ENCODE data around the gene PCDHGA1. TPM values are rescaled to one million over a fixed set of nuclear protein-coding genes. Genes with fewer than 3 reads are reported as not detected.

PCDHGA1 gene
- total RNA-seq, 1 experiment from 2014 or later, result 0.63 TPM

DNA sequence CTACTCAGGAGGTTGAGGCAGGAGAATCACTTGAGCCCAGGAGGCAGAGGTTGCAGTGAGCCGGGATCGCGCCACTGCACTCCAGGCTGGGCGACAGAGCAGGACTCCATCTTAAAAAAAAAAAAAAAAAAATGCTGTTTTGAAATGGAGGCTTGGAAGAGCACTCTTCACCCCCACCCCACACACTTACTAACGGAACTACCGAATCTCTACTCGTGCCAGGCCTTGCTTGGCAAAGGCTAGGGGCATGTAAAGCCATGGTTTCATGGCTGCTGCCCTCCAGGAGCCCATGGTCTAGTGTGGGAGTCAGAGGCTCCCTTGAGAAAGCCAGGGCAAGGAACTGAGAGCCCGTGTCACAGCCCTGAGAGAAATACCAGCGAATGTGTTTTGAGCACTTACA, 179.8 kb downstream of the PCDHGA1 start:
- Histone ChIP-seq H4K8ac (replicated peaks; ENCODE audit: insufficient read length, low read depth, low read length) (no peak overlapping the region), H3K4me2 (ENCODE audit: insufficient read depth, insufficient read length, low read length) (no peak overlapping the region), H2AK5ac (ENCODE audit: insufficient read length, low read length) (no peak overlapping the region), H4K91ac (ENCODE audit: insufficient read length, low read depth, low read length) (no peak overlapping the region), H3K4me1 (ENCODE audit: insufficient read depth, low read length) (peaks cover 4% of the 10 kb centered on the region; the same call in 1 of the 2 replicates), H3K23ac (ENCODE audit: insufficient read length, low read depth, low read length) (no peak overlapping the region), H2BK15ac (ENCODE audit: low read depth, low read length) (no peak overlapping the region), H4K20me1 (ENCODE audit: control insufficient read depth, insufficient read depth, insufficient read length) (no peaks in the 10 kb centered on the region), H3K4ac (ENCODE audit: low read depth, low read length) (no peak overlapping the region), H3K9me3 (ENCODE audit: control insufficient read depth, low read depth, low read length) (no peaks in the 10 kb centered on the region), H3K27ac (ENCODE audit: insufficient read length, low read depth, low read length) (no peak overlapping the region), H3K79me2 (ENCODE audit: insufficient read depth, low read length) (no peaks in the 10 kb centered on the region), H3K79me1 (ENCODE audit: insufficient read depth, low read depth, low read length, poor library complexity, severe bottlenecking) (no peaks in the 10 kb centered on the region), H3T11ph (ENCODE audit: low read length) (no peak overlapping the region), H3K56ac (ENCODE audit: insufficient read length, low read depth, low read length) (no peak overlapping the region), H3K18ac (ENCODE audit: insufficient read length, low read depth, low read length) (no peak overlapping the region), H4K5ac (ENCODE audit: insufficient read length, low read depth, low read length) (no peak overlapping the region), H3K14ac (ENCODE audit: insufficient read depth, low read length) (no peak overlapping the region), H2BK12ac (ENCODE audit: insufficient read length, low read depth, low read length) (no peak overlapping the region), H2AFZ (ENCODE audit: low read length) (no peak overlapping the region), H3K27me3 (ENCODE audit: insufficient read depth, low read length) (no peaks in the 10 kb centered on the region), H3K23me2 (ENCODE audit: insufficient read length, low read depth, low read length, poor library complexity, severe bottlenecking) (peaks cover 17% of the 10 kb centered on the region), H2BK20ac (ENCODE audit: low read depth, low read length, poor library complexity, severe bottlenecking) (no peak overlapping the region), H2BK120ac (ENCODE audit: low read depth, low read length, poor library complexity, severe bottlenecking) (no peak overlapping the region), H2BK5ac (ENCODE audit: insufficient read length, low read length) (no peak overlapping the region), H3K9ac (ENCODE audit: extremely low read depth, insufficient read length, low read length) (no peak overlapping the region)
- TF ChIP-seq, protein P1, sequence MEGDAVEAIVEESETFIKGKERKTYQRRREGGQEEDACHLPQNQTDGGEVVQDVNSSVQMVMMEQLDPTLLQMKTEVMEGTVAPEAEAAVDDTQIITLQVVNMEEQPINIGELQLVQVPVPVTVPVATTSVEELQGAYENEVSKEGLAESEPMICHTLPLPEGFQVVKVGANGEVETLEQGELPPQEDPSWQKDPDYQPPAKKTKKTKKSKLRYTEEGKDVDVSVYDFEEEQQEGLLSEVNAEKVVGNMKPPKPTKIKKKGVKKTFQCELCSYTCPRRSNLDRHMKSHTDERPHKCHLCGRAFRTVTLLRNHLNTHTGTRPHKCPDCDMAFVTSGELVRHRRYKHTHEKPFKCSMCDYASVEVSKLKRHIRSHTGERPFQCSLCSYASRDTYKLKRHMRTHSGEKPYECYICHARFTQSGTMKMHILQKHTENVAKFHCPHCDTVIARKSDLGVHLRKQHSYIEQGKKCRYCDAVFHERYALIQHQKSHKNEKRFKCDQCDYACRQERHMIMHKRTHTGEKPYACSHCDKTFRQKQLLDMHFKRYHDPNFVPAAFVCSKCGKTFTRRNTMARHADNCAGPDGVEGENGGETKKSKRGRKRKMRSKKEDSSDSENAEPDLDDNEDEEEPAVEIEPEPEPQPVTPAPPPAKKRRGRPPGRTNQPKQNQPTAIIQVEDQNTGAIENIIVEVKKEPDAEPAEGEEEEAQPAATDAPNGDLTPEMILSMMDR (conservative IDR thresholded peaks at IDR 0.05), result no peak
- Mint-ChIP-seq H3K9me3 (no peaks in the 10 kb centered on the region; a peak in 1 of 5 replicates), H3K27ac (peak overlapping the region in 1 of 3 experiments; percentile 65; a peak in 1 of 7 replicates), H3K36me3 (ENCODE audit: insufficient read depth in 1 of 3, low read depth in 3 of 3) (peaks cover 8 to 20% (median 9%) of the 10 kb centered on the region in 3 experiments), H3K4me3 (no peak overlapping the region), H3K4me1 (peaks cover 46 to 50% of the 10 kb centered on the region in 2 experiments), H3K27me3 (ENCODE audit: low read depth) (peaks cover 3% of the 10 kb centered on the region; the same call in 1 of the 2 replicates)
- WGBS (ENCODE audit: extremely low coverage, insufficient read length, low lambda C conversion rate), result no CpG with 5 or more reads among the region's 9 CpGs
- no peak for DNase-seq
